OCI-LY1 (cell line): ENCODE measurements around the gene NFAT5.

Experiments used
- EZH2 ChIP-seq: fragments of 200-600 bp; sonication (generic), shearing (Covaris generic); IDR thresholded peaks from 2 replicates; pipeline ENCODE4 v1.8.0; 2017; ENCODE audit warnings: borderline replicate concordance, mixed run types, mild to moderate bottlenecking, antibody characterized with exemption, low read length, moderate library complexity, mixed read lengths
- TF ChIP-seq, protein P1 (sequence below): fragments of 200-600 bp; sonication (generic), shearing (Covaris generic); IDR thresholded peaks from 2 replicates; pipeline ENCODE4 v1.5.1; 2017; ENCODE audit warnings: mild to moderate bottlenecking, antibody characterized with exemption, low read length, moderate library complexity, mixed read lengths

DNA sequence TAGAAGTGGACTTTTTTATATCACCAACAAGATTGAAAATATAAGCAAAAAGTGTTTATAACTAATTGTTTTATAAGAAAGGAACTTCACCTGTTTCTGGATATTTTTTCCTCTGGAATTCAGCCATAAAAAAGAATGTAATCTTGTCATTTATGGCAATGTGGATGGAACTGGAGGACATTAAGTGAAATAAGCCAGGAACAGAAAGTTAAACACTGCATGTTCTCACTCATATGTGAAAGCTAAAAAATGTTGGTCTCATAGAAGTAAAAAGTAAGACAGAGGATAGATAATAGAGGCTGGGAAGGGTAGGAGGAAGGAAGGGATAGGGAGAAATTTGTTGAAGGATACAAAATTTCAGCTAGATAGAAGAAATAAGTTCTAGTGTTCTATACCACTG is 67.6 kb downstream of the NFAT5 start:
- TF ChIP-seq, protein P1, sequence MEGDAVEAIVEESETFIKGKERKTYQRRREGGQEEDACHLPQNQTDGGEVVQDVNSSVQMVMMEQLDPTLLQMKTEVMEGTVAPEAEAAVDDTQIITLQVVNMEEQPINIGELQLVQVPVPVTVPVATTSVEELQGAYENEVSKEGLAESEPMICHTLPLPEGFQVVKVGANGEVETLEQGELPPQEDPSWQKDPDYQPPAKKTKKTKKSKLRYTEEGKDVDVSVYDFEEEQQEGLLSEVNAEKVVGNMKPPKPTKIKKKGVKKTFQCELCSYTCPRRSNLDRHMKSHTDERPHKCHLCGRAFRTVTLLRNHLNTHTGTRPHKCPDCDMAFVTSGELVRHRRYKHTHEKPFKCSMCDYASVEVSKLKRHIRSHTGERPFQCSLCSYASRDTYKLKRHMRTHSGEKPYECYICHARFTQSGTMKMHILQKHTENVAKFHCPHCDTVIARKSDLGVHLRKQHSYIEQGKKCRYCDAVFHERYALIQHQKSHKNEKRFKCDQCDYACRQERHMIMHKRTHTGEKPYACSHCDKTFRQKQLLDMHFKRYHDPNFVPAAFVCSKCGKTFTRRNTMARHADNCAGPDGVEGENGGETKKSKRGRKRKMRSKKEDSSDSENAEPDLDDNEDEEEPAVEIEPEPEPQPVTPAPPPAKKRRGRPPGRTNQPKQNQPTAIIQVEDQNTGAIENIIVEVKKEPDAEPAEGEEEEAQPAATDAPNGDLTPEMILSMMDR, result no peak
- no peak for TF ChIP-seq EZH2
